Measurements from ENCODE around the gene ZFAND3.

The ZFAND3 gene

GRCh38 chr6:38149531-38149930, 330.0 kb downstream of the ZFAND3 start:
- H3K4me1 ChIP-seq (ENCODE audit: insufficient read depth, low read length): peaks cover 17% of the 10 kb centered on the region; the same call in 1 of the 2 replicates
- H3K9ac ChIP-seq (ENCODE audit: low read depth, low read length): no peak overlapping the region
- H3K4me3 ChIP-seq (ENCODE audit: low read length): no peak overlapping the region
- no peaks in the 10 kb centered on the region for H3K27me3 ChIP-seq (ENCODE audit: insufficient read depth, low read length)
- H3K9me3 ChIP-seq (ENCODE audit: insufficient read depth, low read depth, low read length): no peaks in the 10 kb centered on the region
- no peaks in the 10 kb centered on the region; the same call in 1 of the 2 replicates for H3K36me3 ChIP-seq (ENCODE audit: insufficient read depth, low read depth, low read length)
- no peak overlapping the region for H3K27ac ChIP-seq (ENCODE audit: low read length)

GRCh38 chr6:38150021-38150420, 330.5 kb downstream of the ZFAND3 start:
- H3K27me3 ChIP-seq (ENCODE audit: insufficient read depth, low read length): no peaks in the 10 kb centered on the region
- H3K36me3 ChIP-seq (ENCODE audit: insufficient read depth, low read depth, low read length): no peaks in the 10 kb centered on the region; the same call in 1 of the 2 replicates
- H3K9me3 ChIP-seq (ENCODE audit: insufficient read depth, low read depth, low read length): no peaks in the 10 kb centered on the region
- H3K4me3 ChIP-seq (ENCODE audit: low read length): no peak overlapping the region
- H3K4me1 ChIP-seq (ENCODE audit: insufficient read depth, low read length): peaks cover 12% of the 10 kb centered on the region; the same call in 1 of the 2 replicates
- H3K9ac ChIP-seq (ENCODE audit: low read depth, low read length): no peak overlapping the region
- H3K27ac ChIP-seq (ENCODE audit: low read length): no peak overlapping the region

GRCh38 chr6:38150681-38151296, 331.3 kb downstream of the ZFAND3 start:
- H3K9ac ChIP-seq (ENCODE audit: low read depth, low read length): no peak overlapping the region
- H3K27me3 ChIP-seq (ENCODE audit: insufficient read depth, low read length): no peaks in the 10 kb centered on the region
- H3K9me3 ChIP-seq (ENCODE audit: insufficient read depth, low read depth, low read length): no peaks in the 10 kb centered on the region
- peaks cover 10% of the 10 kb centered on the region; the same call in 1 of the 2 replicates for H3K4me1 ChIP-seq (ENCODE audit: insufficient read depth, low read length)
- H3K36me3 ChIP-seq (ENCODE audit: insufficient read depth, low read depth, low read length): no peaks in the 10 kb centered on the region; the same call in 1 of the 2 replicates
- no peak overlapping the region for H3K27ac ChIP-seq (ENCODE audit: low read length)
- no peak overlapping the region for H3K4me3 ChIP-seq (ENCODE audit: low read length)

- Histone ChIP-seq H3K27ac (ENCODE audit: low read length) (no peak overlapping the region), H3K9me3 (ENCODE audit: insufficient read depth, low read depth, low read length) (no peaks in the 10 kb centered on the region)
Observed at GRCh38 chr6:38151580-38152500, 332.3 kb downstream of the ZFAND3 start.

GRCh38 chr6:38152620-38153019, 333.1 kb downstream of the ZFAND3 start:
- H3K27me3 ChIP-seq (ENCODE audit: insufficient read depth, low read length): no peaks in the 10 kb centered on the region
- peaks cover 7% of the 10 kb centered on the region; the same call in 1 of the 2 replicates for H3K4me1 ChIP-seq (ENCODE audit: insufficient read depth, low read length)
- no peak overlapping the region for H3K27ac ChIP-seq (ENCODE audit: low read length)
- no peak overlapping the region for H3K4me3 ChIP-seq (ENCODE audit: low read length)
- no peaks in the 10 kb centered on the region for H3K9me3 ChIP-seq (ENCODE audit: insufficient read depth, low read depth, low read length)
- H3K9ac ChIP-seq (ENCODE audit: low read depth, low read length): no peak overlapping the region
- no peaks in the 10 kb centered on the region; the same call in 1 of the 2 replicates for H3K36me3 ChIP-seq (ENCODE audit: insufficient read depth, low read depth, low read length)

More at GRCh38 chr6:38151580-38152500, 332.3 kb downstream of the ZFAND3 start:
- H3K27me3 ChIP-seq (ENCODE audit: insufficient read depth, low read length): no peaks in the 10 kb centered on the region
- H3K4me3 ChIP-seq (ENCODE audit: low read length): no peak overlapping the region
- H3K9ac ChIP-seq (ENCODE audit: low read depth, low read length): no peak overlapping the region
- peaks cover 10% of the 10 kb centered on the region; the same call in 1 of the 2 replicates for H3K4me1 ChIP-seq (ENCODE audit: insufficient read depth, low read length)
- H3K36me3 ChIP-seq (ENCODE audit: insufficient read depth, low read depth, low read length): no peaks in the 10 kb centered on the region; the same call in 1 of the 2 replicates

- H3K36me3 ChIP-seq (ENCODE audit: insufficient read depth, low read depth, low read length): no peaks in the 10 kb centered on the region; the same call in 1 of the 2 replicates
Observed at GRCh38 chr6:38153076-38153797, 333.7 kb downstream of the ZFAND3 start.

GRCh38 chr6:38153798-38154345, 334.3 kb downstream of the ZFAND3 start:
- Histone ChIP-seq H3K4me3 (ENCODE audit: low read length) (no peak overlapping the region), H3K9me3 (ENCODE audit: insufficient read depth, low read depth, low read length) (no peaks in the 10 kb centered on the region), H3K9ac (ENCODE audit: low read depth, low read length) (no peak overlapping the region), H3K4me1 (ENCODE audit: insufficient read depth, low read length) (peaks cover 7% of the 10 kb centered on the region; the same call in 1 of the 2 replicates), H3K27ac (ENCODE audit: low read length) (no peak overlapping the region), H3K36me3 (ENCODE audit: insufficient read depth, low read depth, low read length) (no peaks in the 10 kb centered on the region; the same call in 1 of the 2 replicates), H3K27me3 (ENCODE audit: insufficient read depth, low read length) (no peaks in the 10 kb centered on the region)

More at GRCh38 chr6:38153076-38153797, 333.7 kb downstream of the ZFAND3 start:
- no peak overlapping the region for H3K4me3 ChIP-seq (ENCODE audit: low read length)
- no peak overlapping the region for H3K27ac ChIP-seq (ENCODE audit: low read length)
- H3K4me1 ChIP-seq (ENCODE audit: insufficient read depth, low read length): peaks cover 7% of the 10 kb centered on the region; the same call in 1 of the 2 replicates
- H3K27me3 ChIP-seq (ENCODE audit: insufficient read depth, low read length): no peaks in the 10 kb centered on the region
- no peaks in the 10 kb centered on the region for H3K9me3 ChIP-seq (ENCODE audit: insufficient read depth, low read depth, low read length)
- H3K9ac ChIP-seq (ENCODE audit: low read depth, low read length): no peak overlapping the region

- Histone ChIP-seq H3K27ac (ENCODE audit: low read length) (no peak overlapping the region), H3K27me3 (ENCODE audit: insufficient read depth, low read length) (no peaks in the 10 kb centered on the region), H3K4me1 (ENCODE audit: insufficient read depth, low read length) (no peaks in the 10 kb centered on the region), H3K4me3 (ENCODE audit: low read length) (no peak overlapping the region), H3K9me3 (ENCODE audit: insufficient read depth, low read depth, low read length) (no peaks in the 10 kb centered on the region), H3K36me3 (ENCODE audit: insufficient read depth, low read depth, low read length) (no peaks in the 10 kb centered on the region; the same call in 1 of the 2 replicates), H3K9ac (ENCODE audit: low read depth, low read length) (no peak overlapping the region)
Observed at GRCh38 chr6:38154731-38155130, 335.2 kb downstream of the ZFAND3 start.

GRCh38 chr6:38155144-38155543, 335.6 kb downstream of the ZFAND3 start:
- no peaks in the 10 kb centered on the region for H3K4me1 ChIP-seq (ENCODE audit: insufficient read depth, low read length)
- no peak overlapping the region for H3K27ac ChIP-seq (ENCODE audit: low read length)
- no peak overlapping the region for H3K9ac ChIP-seq (ENCODE audit: low read depth, low read length)
- no peaks in the 10 kb centered on the region; the same call in 1 of the 2 replicates for H3K36me3 ChIP-seq (ENCODE audit: insufficient read depth, low read depth, low read length)
- H3K27me3 ChIP-seq (ENCODE audit: insufficient read depth, low read length): no peaks in the 10 kb centered on the region
- H3K4me3 ChIP-seq (ENCODE audit: low read length): no peak overlapping the region
- no peaks in the 10 kb centered on the region for H3K9me3 ChIP-seq (ENCODE audit: insufficient read depth, low read depth, low read length)

- Histone ChIP-seq H3K36me3 (ENCODE audit: insufficient read depth, low read depth, low read length) (no peaks in the 10 kb centered on the region; the same call in 1 of the 2 replicates), H3K27ac (ENCODE audit: low read length) (no peak overlapping the region), H3K9me3 (ENCODE audit: insufficient read depth, low read depth, low read length) (no peaks in the 10 kb centered on the region), H3K27me3 (ENCODE audit: insufficient read depth, low read length) (no peaks in the 10 kb centered on the region), H3K4me3 (ENCODE audit: low read length) (no peak overlapping the region), H3K4me1 (ENCODE audit: insufficient read depth, low read length) (no peaks in the 10 kb centered on the region), H3K9ac (ENCODE audit: low read depth, low read length) (no peak overlapping the region)
Observed at GRCh38 chr6:38155621-38156204, 336.2 kb downstream of the ZFAND3 start.
